Measurements from ENCODE around the gene STK38.

- TF ChIP-seq CTCF (IDR thresholded peaks at IDR 0.05; ENCODE audit: low read depth, low read length) = no peak
- TF ChIP-seq EZH2phosphoT487 (IDR thresholded peaks at IDR 0.05; ENCODE audit: low read depth) = no peak
Measured at GRCh38 chr6:36492092-36492491, 55.2 kb downstream of the STK38 start.

Measured in OCI-LY3 (cell line).